ENCODE measurements around the gene GP2.

GP2 gene

GRCh38 chr16:20262248-20262647 lies 65.1 kb downstream of the GP2 start:
- no peak overlapping the region for H3K4me3 ChIP-seq (ENCODE audit: control insufficient read depth, low read depth, low read length)
- TF ChIP-seq, protein P1, sequence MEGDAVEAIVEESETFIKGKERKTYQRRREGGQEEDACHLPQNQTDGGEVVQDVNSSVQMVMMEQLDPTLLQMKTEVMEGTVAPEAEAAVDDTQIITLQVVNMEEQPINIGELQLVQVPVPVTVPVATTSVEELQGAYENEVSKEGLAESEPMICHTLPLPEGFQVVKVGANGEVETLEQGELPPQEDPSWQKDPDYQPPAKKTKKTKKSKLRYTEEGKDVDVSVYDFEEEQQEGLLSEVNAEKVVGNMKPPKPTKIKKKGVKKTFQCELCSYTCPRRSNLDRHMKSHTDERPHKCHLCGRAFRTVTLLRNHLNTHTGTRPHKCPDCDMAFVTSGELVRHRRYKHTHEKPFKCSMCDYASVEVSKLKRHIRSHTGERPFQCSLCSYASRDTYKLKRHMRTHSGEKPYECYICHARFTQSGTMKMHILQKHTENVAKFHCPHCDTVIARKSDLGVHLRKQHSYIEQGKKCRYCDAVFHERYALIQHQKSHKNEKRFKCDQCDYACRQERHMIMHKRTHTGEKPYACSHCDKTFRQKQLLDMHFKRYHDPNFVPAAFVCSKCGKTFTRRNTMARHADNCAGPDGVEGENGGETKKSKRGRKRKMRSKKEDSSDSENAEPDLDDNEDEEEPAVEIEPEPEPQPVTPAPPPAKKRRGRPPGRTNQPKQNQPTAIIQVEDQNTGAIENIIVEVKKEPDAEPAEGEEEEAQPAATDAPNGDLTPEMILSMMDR (conservative IDR thresholded peaks at IDR 0.05; ENCODE audit: control insufficient read depth, insufficient read depth, low read depth, low read length) = no peak
- no peak for DNase-seq (ENCODE audit: low read depth)

DNA sequence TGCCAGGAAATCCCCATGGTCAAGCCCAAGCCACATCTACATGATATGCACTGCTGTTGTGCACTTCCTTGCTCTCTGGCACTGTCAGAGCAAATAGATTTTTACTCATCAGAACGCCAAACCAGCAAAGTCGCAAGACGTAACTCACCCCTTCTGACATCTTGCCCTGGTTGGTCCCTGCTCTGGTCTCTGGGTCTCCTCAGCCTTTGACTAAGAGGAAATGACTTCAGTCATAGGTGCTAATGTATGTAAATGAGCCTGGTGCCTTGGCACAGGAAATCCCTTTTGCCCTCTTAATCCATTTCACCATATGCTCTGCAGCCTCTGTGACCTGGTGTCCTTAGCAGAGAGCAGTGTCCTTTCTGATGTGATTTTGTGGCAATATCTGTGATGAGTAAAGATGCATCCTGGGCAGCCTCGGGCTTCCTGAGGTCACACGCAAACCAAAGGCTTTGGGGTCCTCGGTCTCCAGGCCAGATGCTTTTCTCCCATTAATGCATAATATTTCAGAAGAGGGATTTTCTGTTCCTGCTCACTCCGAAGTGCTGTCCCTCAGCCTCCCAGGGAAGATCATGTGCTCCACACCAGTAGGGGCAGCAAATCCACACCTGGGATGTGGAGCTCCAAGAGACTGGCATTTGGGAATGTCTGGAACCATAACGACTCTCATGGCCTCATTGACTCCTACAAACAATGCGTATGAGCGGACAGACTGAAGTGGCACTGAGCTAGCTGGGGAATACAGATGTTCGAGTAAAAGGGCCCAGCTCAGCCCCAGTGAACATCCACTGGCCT lies 66.9 kb downstream of the GP2 start:
- DNase-seq (ENCODE audit: low read depth) = no peak
- no peak overlapping the region for H3K4me3 ChIP-seq (ENCODE audit: control insufficient read depth, low read depth, low read length)
- TF ChIP-seq, protein P1 (conservative IDR thresholded peaks at IDR 0.05; ENCODE audit: control insufficient read depth, insufficient read depth, low read depth, low read length) = no peak

Measured in fibroblast of mammary gland (primary cell).